ENCODE measurements around the gene RYR3. TPM values are rescaled to one million over a fixed set of nuclear protein-coding genes. Genes with fewer than 3 reads are reported as not detected.

RYR3 gene
- total RNA-seq, 1 experiment from 2014 or later: 0.66 TPM

- ChIA-PET CTCF (no interaction called here), POLR2A (no interaction called here)
- Histone ChIP-seq H3K4me3 (ENCODE audit: low read depth, low read length) (no peak overlapping the region), H3K9me3 (no peaks in the 10 kb centered on the region), H3K36me3 (ENCODE audit: control insufficient read depth, insufficient read depth, low read length) (no peaks in the 10 kb centered on the region), H3K4me1 (no peaks in the 10 kb centered on the region), H3K27me3 (replicated peaks; ENCODE audit: control insufficient read depth, insufficient read depth, low read length) (no peaks in the 10 kb centered on the region)
- Mint-ChIP-seq H3K4me3 (ENCODE audit: unreplicated experiment) (no peak overlapping the region), H3K4me1 (ENCODE audit: low read depth, unreplicated experiment) (peaks cover 17% of the 10 kb centered on the region), H3K27me3 (ENCODE audit: insufficient read depth, unreplicated experiment) (no peaks in the 10 kb centered on the region), H3K36me3 (ENCODE audit: insufficient read depth, unreplicated experiment) (no peaks in the 10 kb centered on the region), H3K9me3 (ENCODE audit: unreplicated experiment) (no peaks in the 10 kb centered on the region), H3K27ac (ENCODE audit: unreplicated experiment) (no peak overlapping the region)
- BruUV-seq (replicated peaks): no TSS peak
- TF ChIP-seq CTCF (IDR thresholded peaks at IDR 0.05; ENCODE audit: insufficient read depth in 1 of 2, low read depth in 1 of 2, low read length in 1 of 2, severe bottlenecking in 1 of 2, unreplicated experiment in 1 of 2): no peak
- intact Hi-C loops (cut with micrococcal nuclease; ENCODE audit: unreplicated experiment): no loop called here
- DNase-seq: no peak
Measured at GRCh38 chr15:33785366-33785765, 474.6 kb downstream of the RYR3 start.

GRCh38 chr15:33788906-33789540, 478.3 kb downstream of the RYR3 start:
- POLR2A ChIA-PET: no interaction called here
- DNase-seq: no peak
- Histone ChIP-seq H3K27me3 (replicated peaks; ENCODE audit: control insufficient read depth, insufficient read depth, low read length) (no peaks in the 10 kb centered on the region; the same call in 1 of the 2 replicates), H3K4me3 (ENCODE audit: low read depth, low read length) (no peak overlapping the region), H3K36me3 (ENCODE audit: control insufficient read depth, insufficient read depth, low read length) (no peaks in the 10 kb centered on the region), H3K9me3 (no peaks in the 10 kb centered on the region), H3K4me1 (no peaks in the 10 kb centered on the region)
- BruUV-seq (replicated peaks): no TSS peak
- Mint-ChIP-seq H3K27me3 (ENCODE audit: insufficient read depth, unreplicated experiment) (no peaks in the 10 kb centered on the region), H3K27ac (ENCODE audit: unreplicated experiment) (no peak overlapping the region), H3K36me3 (ENCODE audit: insufficient read depth, unreplicated experiment) (no peaks in the 10 kb centered on the region), H3K9me3 (ENCODE audit: unreplicated experiment) (no peaks in the 10 kb centered on the region), H3K4me1 (ENCODE audit: low read depth, unreplicated experiment) (peaks cover 10% of the 10 kb centered on the region), H3K4me3 (ENCODE audit: unreplicated experiment) (no peak overlapping the region)
- CTCF ChIA-PET: no interaction called here
- TF ChIP-seq CTCF (IDR thresholded peaks at IDR 0.05; ENCODE audit: insufficient read depth in 1 of 2, low read depth in 1 of 2, low read length in 1 of 2, severe bottlenecking in 1 of 2, unreplicated experiment in 1 of 2): no peak
- intact Hi-C loops (cut with micrococcal nuclease; ENCODE audit: unreplicated experiment): no loop called here

- no peak for DNase-seq
- BruUV-seq (replicated peaks): no TSS peak
- Histone ChIP-seq H3K4me3 (ENCODE audit: low read depth, low read length) (no peak overlapping the region), H3K4me1 (no peaks in the 10 kb centered on the region), H3K9me3 (no peaks in the 10 kb centered on the region), H3K36me3 (ENCODE audit: control insufficient read depth, insufficient read depth, low read length) (no peaks in the 10 kb centered on the region), H3K27me3 (replicated peaks; ENCODE audit: control insufficient read depth, insufficient read depth, low read length) (no peaks in the 10 kb centered on the region; the same call in 1 of the 2 replicates)
- H3K4me1 Mint-ChIP-seq (ENCODE audit: low read depth, unreplicated experiment): peaks cover 7% of the 10 kb centered on the region
- H3K36me3 Mint-ChIP-seq (ENCODE audit: insufficient read depth, unreplicated experiment): no peaks in the 10 kb centered on the region
- no peaks in the 10 kb centered on the region for H3K9me3 Mint-ChIP-seq (ENCODE audit: unreplicated experiment)
- POLR2A ChIA-PET: no interaction called here
- intact Hi-C loops (cut with micrococcal nuclease; ENCODE audit: unreplicated experiment): no loop called here
- no peak overlapping the region for H3K4me3 Mint-ChIP-seq (ENCODE audit: unreplicated experiment)
- H3K27ac Mint-ChIP-seq (ENCODE audit: unreplicated experiment): no peak overlapping the region
- TF ChIP-seq CTCF (IDR thresholded peaks at IDR 0.05; ENCODE audit: insufficient read depth in 1 of 2, low read depth in 1 of 2, low read length in 1 of 2, severe bottlenecking in 1 of 2, unreplicated experiment in 1 of 2): no peak
- H3K27me3 Mint-ChIP-seq (ENCODE audit: insufficient read depth, unreplicated experiment): peaks cover 9% of the 10 kb centered on the region
- CTCF ChIA-PET: no interaction called here
Measured at GRCh38 chr15:33794453-33794852, 483.7 kb downstream of the RYR3 start.
